A549 (cell line): ENCODE measurements around the gene DBT. TPM values are rescaled to one million over a fixed set of nuclear protein-coding genes. Genes with fewer than 3 reads are reported as not detected.

Experiments
- ATAC-seq, 2 experiments: fragments of 200-7000 bp in 1 of 2; fragments of >200 bp in 1 of 2; cut with Nextera tagmentation in 1 of 2; cut with Tn5 transposase in 1 of 2; 3 replicates each; pipeline versions ENCODE4 v1.8.0 to v1.9.1; 2018 to 2020; ENCODE audit warnings: mild to moderate bottlenecking in 1 of 2, moderate library complexity in 1 of 2
- CTCF ChIA-PET: fragments of 300-600 bp; sonication (Branson Sonifier 250); formaldehyde crosslinking; extraction: SDS; loops from one replicate; lab custom pipeline; 2021; ENCODE audit warnings: antibody characterized with exemption, inconsistent platforms; lab: Yijun Ruan, JAX
- POLR2A ChIA-PET: fragments of 350-600 bp; formaldehyde crosslinking; extraction: SDS; loops from one replicate; lab custom pipeline; 2021; ENCODE audit warnings: antibody characterized with exemption, inconsistent platforms; lab: Yijun Ruan, JAX
- DNase-seq, 2 experiments: peaks; one replicate each; pipeline versions ENCODE4 v3.0.0 to v3.0.0-alpha.2; 2011 to 2016; ENCODE audit warnings: low read depth in 1 of 2, low spot score in 1 of 2
- FAIRE-seq: peaks from 2 replicates; lab custom pipeline; 2011; peaks lifted over from hg19 to GRCh38; lab: Jason Lieb, UNC
- H3K27ac ChIP-seq, 2 experiments: fragments of >200 bp; sonication (Bioruptor Twin); formaldehyde crosslinking; 3 replicates each; pipeline ENCODE4 v1.5.1; 2016 to 2017
- H3K4me1 ChIP-seq: fragments of >200 bp; sonication (Bioruptor Twin); formaldehyde crosslinking; 3 replicates; pipeline ENCODE4 v1.6.1; 2016
- H3K4me2 ChIP-seq: fragments of >200 bp; sonication (Bioruptor Twin); formaldehyde crosslinking; 3 replicates; pipeline ENCODE4 v1.6.1; 2016
- H3K4me3 ChIP-seq: fragments of >200 bp; sonication (Bioruptor Twin); formaldehyde crosslinking; 3 replicates; pipeline ENCODE4 v1.5.1; 2016
- H3K9me3 ChIP-seq: fragments of >200 bp; sonication (Bioruptor Twin); formaldehyde crosslinking; 3 replicates; pipeline ENCODE4 v1.6.1; 2016
- ATOH8 ChIP-seq: fragments of 250-450 bp; sonication (Bioruptor Pico); IDR thresholded peaks from 2 replicates; pipeline ENCODE4 v1.5.0; 2020; ENCODE audit warnings: low read depth, mild to moderate bottlenecking, moderate library complexity
- BCL3 ChIP-seq: fragments of >200 bp; sonication (Bioruptor Twin); formaldehyde crosslinking; IDR thresholded peaks from 3 replicates; pipeline ENCODE4 v1.6.1; 2016
- CBX2 ChIP-seq: fragments of 200-600 bp; sonication (generic); IDR thresholded peaks from 2 replicates; pipeline ENCODE4 v1.6.1; 2016; ENCODE audit warnings: low read depth, mild to moderate bottlenecking, borderline replicate concordance
- CEBPB ChIP-seq, 2 experiments: fragments of >200 bp in 1 of 2; sonication (Bioruptor Twin) in 1 of 2; formaldehyde crosslinking in 1 of 2; IDR thresholded peaks; 2 replicates each; pipeline ENCODE4 v1.6.1; 2012 to 2016
- CHD2 ChIP-seq: fragments of 150-350 bp; IDR thresholded peaks from 2 replicates; pipeline ENCODE4 v1.6.1; 2014; ENCODE audit warnings: low read length; ENCODE audit not compliant: partially characterized antibody
- E2F6 ChIP-seq: IDR thresholded peaks from 2 replicates; pipeline ENCODE4 v1.6.1; 2012; ENCODE audit warnings: low read depth, borderline replicate concordance
- ELK1 ChIP-seq: fragments of 150-350 bp; IDR thresholded peaks from 2 replicates; pipeline ENCODE4 v1.6.1; 2014; ENCODE audit warnings: low read depth, mild to moderate bottlenecking, low read length
- EP300 ChIP-seq, 2 experiments: fragments of >200 bp; sonication (Bioruptor Twin); formaldehyde crosslinking; IDR thresholded peaks; 2 replicates in 1 of 2; 3 replicates in 1 of 2; pipeline ENCODE4 v1.6.1; 2016 to 2017
- ESRRA ChIP-seq: fragments of 150-350 bp; IDR thresholded peaks from 2 replicates; pipeline ENCODE4 v1.6.1; 2014; ENCODE audit warnings: mild to moderate bottlenecking, low read length, borderline replicate concordance
- FOSL2 ChIP-seq, 2 experiments: fragments of 450-650 bp in 1 of 2; fragments of >200 bp in 1 of 2; sonication (Bioruptor Twin) in 1 of 2; formaldehyde crosslinking; IDR thresholded peaks; 2 replicates each; pipeline versions ENCODE4 v1.5.0 to v1.6.1; 2016 to 2020; ENCODE audit warnings: mild to moderate bottlenecking in 1 of 2, moderate library complexity in 1 of 2
- GATA3 ChIP-seq: IDR thresholded peaks from 2 replicates; pipeline ENCODE4 v1.6.1; 2012; ENCODE audit warnings: borderline replicate concordance
- HDAC2 ChIP-seq: fragments of 200-600 bp; sonication (generic); IDR thresholded peaks from 2 replicates; pipeline ENCODE4 v1.6.1; 2016
- HES2 ChIP-seq: fragments of >200 bp; sonication (Bioruptor Twin); formaldehyde crosslinking; IDR thresholded peaks from 2 replicates; pipeline ENCODE4 v1.6.1; 2016
- HMGXB4 ChIP-seq: fragments of 250-450 bp; sonication (Bioruptor Pico); IDR thresholded peaks from 2 replicates; pipeline ENCODE4 v1.5.0; 2021; ENCODE audit warnings: mild to moderate bottlenecking, moderate library complexity, borderline replicate concordance
- HOXB13 ChIP-seq: fragments of 250-450 bp; sonication (Bioruptor Pico); IDR thresholded peaks from 2 replicates; pipeline ENCODE4 v1.5.0; 2020; ENCODE audit warnings: low read depth, mild to moderate bottlenecking, moderate library complexity
- HOXB5 ChIP-seq: fragments of 250-450 bp; sonication (Bioruptor Pico); IDR thresholded peaks from 2 replicates; pipeline ENCODE4 v1.5.0; 2020; ENCODE audit warnings: mild to moderate bottlenecking, moderate library complexity
- MAFK ChIP-seq: fragments of 450-650 bp; IDR thresholded peaks from 2 replicates; pipeline ENCODE4 v1.6.1; 2014; ENCODE audit not compliant: partially characterized antibody
- MAZ ChIP-seq: fragments of 150-350 bp; IDR thresholded peaks from 2 replicates; pipeline ENCODE4 v1.6.1; 2014; ENCODE audit warnings: antibody characterized with exemption, low read depth, low read length, borderline replicate concordance
- NPAS2 ChIP-seq: fragments of 250-450 bp; sonication (Bioruptor Pico); IDR thresholded peaks from 2 replicates; pipeline ENCODE4 v1.8.0; 2022; ENCODE audit warnings: mild to moderate bottlenecking, moderate library complexity, borderline replicate concordance
- NR3C1 ChIP-seq: fragments of >200 bp; sonication (Bioruptor Twin); formaldehyde crosslinking; IDR thresholded peaks from 3 replicates; pipeline ENCODE4 v1.6.1; 2017
- PHF8 ChIP-seq: fragments of 200-600 bp; sonication (generic); IDR thresholded peaks from 2 replicates; pipeline ENCODE4 v1.6.1; 2016; ENCODE audit warnings: low read depth, mild to moderate bottlenecking, antibody characterized with exemption, moderate library complexity, borderline replicate concordance
- POLR2AphosphoS2 ChIP-seq: conservative IDR thresholded peaks from 2 replicates; pipeline ENCODE4 v1.6.1; 2012; ENCODE audit warnings: low read length, improper control_type of control experiment, inconsistent platforms
- RAD21 ChIP-seq, 2 experiments: fragments of >200 bp in 1 of 2; sonication (Bioruptor Twin) in 1 of 2; formaldehyde crosslinking in 1 of 2; IDR thresholded peaks in 1 of 2; conservative IDR thresholded peaks in 1 of 2; 2 replicates in 1 of 2; 3 replicates in 1 of 2; pipeline ENCODE4 v1.6.1; 2012 to 2018; ENCODE audit warnings: inconsistent platforms in 1 of 2
- RARB ChIP-seq: fragments of 250-450 bp; sonication (Bioruptor Pico); IDR thresholded peaks from 2 replicates; pipeline ENCODE4 v1.8.0; 2021; ENCODE audit warnings: mild to moderate bottlenecking, moderate library complexity
- RNF2 ChIP-seq: fragments of 200-600 bp; sonication (generic); IDR thresholded peaks from 2 replicates; pipeline ENCODE4 v1.6.1; 2016; ENCODE audit warnings: low read depth, mild to moderate bottlenecking, antibody characterized with exemption, moderate library complexity, borderline replicate concordance
- SREBF2 ChIP-seq: fragments of 450-650 bp; IDR thresholded peaks from 2 replicates; pipeline ENCODE4 v1.6.1; 2014; ENCODE audit warnings: mild to moderate bottlenecking, moderate library complexity
- TP53 ChIP-seq: fragments of 250-450 bp; sonication (Bioruptor Pico); IDR thresholded peaks from 2 replicates; pipeline ENCODE4 v1.5.0; 2021; ENCODE audit warnings: mild to moderate bottlenecking, moderate library complexity
- ZFP36 ChIP-seq: fragments of 450-650 bp; IDR thresholded peaks from 2 replicates; pipeline ENCODE4 v1.6.1; 2014; ENCODE audit warnings: borderline replicate concordance; ENCODE audit not compliant: partially characterized antibody
- ZSCAN20 ChIP-seq: fragments of 250-450 bp; sonication (Bioruptor Pico); IDR thresholded peaks from 2 replicates; pipeline ENCODE4 v1.8.0; 2022; ENCODE audit warnings: mild to moderate bottlenecking, moderate library complexity
- WGBS: methylation state at CpG from one replicate; pipeline ENCODE4 v1.1.6; 2017; ENCODE audit errors: missing lambda C conversion rate; 5-methylcytosine and 5-hydroxymethylcytosine counted together
- polyA plus RNA-seq, 4 experiments: library from polyadenylated mRNA; depleted of rRNA in 3 of 4; stranded (reverse); fragments of >200 nt; fragmentation: RNase III in 1 of 4; extraction: RNeasy Plus Mini Kit Qiagen cat#74134 plus additional on column Dnase treatment in 1 of 4; gene quantifications; 2 replicates in 3 of 4; 3 replicates in 1 of 4; pipeline ENCODE4 v1.2.3, GENCODE V29; 2011 to 2017

DBT gene
- polyA plus RNA-seq, 2 of the 4 experiments (the other 2 are of a cell fraction), result 3.6 to 8.7 TPM

- POLR2A ChIA-PET, result no interaction called here
- H3K4me3 ChIP-seq, result no peak overlapping the region
- FAIRE-seq (no peak), DNase-seq (no peak), ATAC-seq (no peak)
- no peaks in the 10 kb centered on the region for H3K9me3 ChIP-seq
- CTCF ChIA-PET, result no interaction called here
- no peak overlapping the region for H3K27ac ChIP-seq
- no peaks in the 10 kb centered on the region for H3K4me1 ChIP-seq
- 94% methylated on average over 1 of the region's 1 CpG for WGBS
- H3K4me2 ChIP-seq, result no peak overlapping the region
- TF ChIP-seq SREBF2 (no peak), RARB (CRISPR knock-in tag) (no peak), HOXB5 (CRISPR knock-in tag) (no peak), RNF2 (no peak), CEBPB (IDR thresholded peaks at IDR 0.05) (no peak), NR3C1 (no peak), ATOH8 (CRISPR knock-in tag) (no peak), POLR2AphosphoS2 (no peak), FOSL2 (IDR thresholded peaks at IDR 0.05) (no peak), FOSL2 (CRISPR knock-in tag; IDR thresholded peaks at IDR 0.05) (no peak), MAZ (no peak), NPAS2 (no peak), CBX2 (no peak), PHF8 (no peak), HES2 (no peak), HMGXB4 (CRISPR knock-in tag) (no peak)
Observed at GRCh38 chr1:100215101-100215500, 34.5 kb downstream of the DBT start.

GRCh38 chr1:100213141-100213540 lies 36.5 kb downstream of the DBT start:
- TF ChIP-seq POLR2AphosphoS2 (no peak), GATA3 (no peak), HOXB13 (CRISPR knock-in tag) (no peak), CHD2 (no peak), HDAC2 (no peak)
- no peaks in the 10 kb centered on the region for H3K9me3 ChIP-seq
- POLR2A ChIA-PET, result no interaction called here
- H3K4me2 ChIP-seq, result no peak overlapping the region
- H3K4me3 ChIP-seq, result no peak overlapping the region
- CTCF ChIA-PET, result interaction anchor here (0.7 to 1.2 kb wide), 2 partner anchors 145 to 1579 kb away, joined by 3 read pairs; no protein-coding TSS in a partner anchor
- H3K4me1 ChIP-seq, result no peaks in the 10 kb centered on the region
- 94% methylated on average over 19 of the region's 37 CpGs for WGBS
- ATAC-seq, result no peak
- no peak for FAIRE-seq
- DNase-seq, result no peak
- no peak overlapping the region for H3K27ac ChIP-seq

GRCh38 chr1:100206301-100206700 lies 43.3 kb downstream of the DBT start:
- CTCF ChIA-PET, result interaction anchor here (0.6 to 0.7 kb wide), 2 partner anchors 10 to 254 kb away, joined by 3 to 4 read pairs; no protein-coding TSS in a partner anchor
- Histone ChIP-seq H3K4me3 (no peak overlapping the region), H3K4me2 (no peak overlapping the region), H3K4me1 (no peaks in the 10 kb centered on the region), H3K27ac (no peak overlapping the region), H3K9me3 (peaks cover 3% of the 10 kb centered on the region; the same call in 1 of the 3 replicates)
- ATAC-seq (no peak), FAIRE-seq (no peak), DNase-seq (no peak)
- WGBS, result 100% methylated on average over 2 of the region's 2 CpGs
- POLR2A ChIA-PET, result no interaction called here
- TF ChIP-seq ESRRA (no peak), BCL3 (no peak), MAZ (no peak), ZSCAN20 (CRISPR knock-in tag) (no peak), POLR2AphosphoS2 (no peak), ELK1 (no peak), MAFK (no peak), RAD21 (conservative IDR thresholded peaks at IDR 0.05 in 1 of 2, IDR thresholded peaks at IDR 0.05 in 1 of 2) (no peak), ZFP36 (no peak), FOSL2 (IDR thresholded peaks at IDR 0.05) (no peak), FOSL2 (CRISPR knock-in tag; IDR thresholded peaks at IDR 0.05) (no peak), E2F6 (no peak), TP53 (CRISPR knock-in tag) (no peak), EP300 (IDR thresholded peaks at IDR 0.05) (no peak)
